GM19035 (cell line): ENCODE data around the gene SIAH1.
"Not testable (repeated sequence)": the region's sequence is repeated elsewhere in the genome, so short reads cannot be mapped to it uniquely, and the experiment has no call there.

ENCODE experiments used
- ATAC-seq: cut with Tn5 transposase; IDR thresholded peaks from one replicate; pipeline ENCODE4 v1.9.1; 2021; ENCODE audit not compliant: unreplicated experiment

The SIAH1 gene

GRCh38 chr16:48385253-48386150 lies at the start of gene SIAH1:
SIAH1 (minus strand) TSS chr16:48385413; CDS start chr16:48362428, 22,985 bp downstream.
- peak; percentile 71 for ATAC-seq

GRCh38 chr16:48434653-48435317 lies 49.6 kb upstream of the SIAH1 start:
- no peak for ATAC-seq

- no peak for ATAC-seq
These were observed 48.8 kb upstream of the SIAH1 start for GRCh38 chr16:48433850-48434530.

GRCh38 chr16:48433116-48433849 lies 48.1 kb upstream of the SIAH1 start:
- no peak for ATAC-seq

- peak; percentile 75 for ATAC-seq
These were observed 46.9 kb upstream of the SIAH1 start for GRCh38 chr16:48432136-48432535.

- ATAC-seq: no peak
These were observed 45.7 kb upstream of the SIAH1 start for GRCh38 chr16:48430890-48431289.

DNA sequence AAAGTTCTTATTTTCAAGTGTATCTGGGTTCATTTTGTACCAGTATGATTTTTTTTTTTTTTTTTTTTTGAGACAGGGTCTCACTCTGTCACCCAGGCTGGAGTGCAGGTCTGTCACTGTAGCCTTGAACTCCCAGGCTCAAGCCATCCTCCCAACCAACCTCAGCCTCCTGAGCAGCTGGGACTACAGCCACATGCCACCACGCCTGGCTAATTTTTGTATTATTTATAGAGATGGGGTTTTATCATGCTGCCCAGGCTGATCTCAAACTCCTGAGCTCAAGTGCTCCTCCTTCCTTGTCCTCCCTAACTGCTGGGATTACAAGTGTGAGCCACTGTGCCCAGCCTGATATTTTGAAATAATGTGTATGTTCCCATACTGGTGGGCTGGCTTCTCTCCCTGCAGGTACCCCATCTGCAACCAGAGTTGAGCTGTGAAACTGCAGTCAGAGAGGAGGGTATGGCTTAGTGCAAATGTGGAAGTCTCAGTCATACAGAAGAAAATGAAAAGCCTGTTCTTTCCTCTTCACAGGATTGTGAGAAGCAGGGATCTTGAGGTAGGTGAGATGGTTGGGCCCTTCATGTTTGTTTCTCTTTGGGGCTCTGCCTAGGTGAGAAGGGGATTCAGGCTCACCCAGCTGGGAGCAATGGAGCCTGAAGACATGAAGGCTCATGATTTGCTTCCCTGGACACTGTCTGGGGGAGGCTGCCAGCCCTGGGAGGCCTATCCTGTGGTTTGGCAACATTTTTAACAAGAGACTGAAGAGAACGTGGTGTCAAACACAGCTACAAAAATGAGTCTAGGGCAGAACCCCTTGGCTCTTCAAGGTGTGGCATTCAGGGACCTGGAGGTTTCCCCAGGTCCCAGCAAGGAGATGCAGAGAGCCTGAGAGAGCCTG lies 41.3 kb upstream of the SIAH1 start:
- no peak for ATAC-seq

- ATAC-seq: no peak
These were observed 37.3 kb upstream of the SIAH1 start for GRCh38 chr16:48422537-48422936.

- no peak for ATAC-seq
These were observed 36.5 kb upstream of the SIAH1 start for GRCh38 chr16:48421741-48422140.

DNA sequence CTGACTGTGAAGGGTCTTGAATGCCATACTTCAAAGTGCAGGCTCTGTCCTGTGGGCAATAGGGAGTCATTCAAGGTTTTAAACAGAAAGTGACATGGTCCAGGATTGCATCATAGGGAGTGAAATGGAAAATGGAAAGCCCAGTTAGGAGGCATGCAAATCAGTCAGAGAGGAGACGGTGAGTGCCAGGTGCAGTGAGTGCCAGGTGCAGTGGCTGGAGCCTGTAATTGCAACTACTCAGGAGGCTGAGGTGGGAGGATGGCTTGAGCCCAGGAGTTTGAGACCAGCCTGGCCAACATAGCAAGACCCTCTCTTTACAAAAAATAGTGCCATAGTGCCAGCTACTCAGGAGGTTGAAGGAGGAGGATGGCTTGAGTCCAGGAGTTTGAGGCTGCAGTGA lies 35.2 kb upstream of the SIAH1 start:
- no peak for ATAC-seq

DNA sequence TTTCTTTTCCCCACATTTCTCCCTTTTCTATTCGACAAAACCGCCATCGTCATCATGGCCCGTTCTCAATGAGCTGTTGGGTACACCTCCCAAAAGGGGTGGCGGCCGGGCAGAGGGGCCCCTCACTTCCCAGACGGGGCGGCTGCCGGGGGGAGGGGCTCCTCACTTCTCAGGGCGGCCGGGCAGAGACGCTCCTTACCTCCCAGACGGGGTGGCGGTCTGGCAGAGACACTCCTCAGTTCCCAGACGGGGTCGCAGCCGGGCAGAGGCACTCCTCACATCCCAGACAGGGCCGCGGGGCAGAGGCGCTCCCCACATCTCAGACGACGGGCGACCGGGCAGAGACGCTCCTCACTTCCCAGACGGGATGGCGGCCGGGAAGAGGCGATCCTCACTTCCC lies 31.4 kb upstream of the SIAH1 start:
- ATAC-seq: not testable (repeated sequence)

DNA sequence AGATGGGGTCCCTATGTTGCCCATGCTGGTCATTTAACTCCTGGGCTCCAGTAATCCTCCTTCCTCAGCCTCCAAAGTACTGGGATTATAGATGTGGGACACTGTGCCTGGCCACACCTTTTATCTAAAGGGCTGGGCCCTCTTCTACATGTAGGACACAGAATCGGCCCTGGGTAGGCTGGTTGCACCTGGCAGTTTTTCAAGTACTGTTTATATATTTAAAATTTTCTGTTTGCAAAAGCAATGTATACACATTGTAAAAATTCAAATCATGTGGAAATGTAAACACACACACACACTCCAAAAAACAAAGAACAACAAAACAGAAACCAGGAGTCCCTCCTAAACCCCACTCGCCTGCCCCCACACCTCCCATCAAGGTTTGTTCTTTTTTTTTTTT lies 28.1 kb upstream of the SIAH1 start:
- ATAC-seq: no peak

DNA sequence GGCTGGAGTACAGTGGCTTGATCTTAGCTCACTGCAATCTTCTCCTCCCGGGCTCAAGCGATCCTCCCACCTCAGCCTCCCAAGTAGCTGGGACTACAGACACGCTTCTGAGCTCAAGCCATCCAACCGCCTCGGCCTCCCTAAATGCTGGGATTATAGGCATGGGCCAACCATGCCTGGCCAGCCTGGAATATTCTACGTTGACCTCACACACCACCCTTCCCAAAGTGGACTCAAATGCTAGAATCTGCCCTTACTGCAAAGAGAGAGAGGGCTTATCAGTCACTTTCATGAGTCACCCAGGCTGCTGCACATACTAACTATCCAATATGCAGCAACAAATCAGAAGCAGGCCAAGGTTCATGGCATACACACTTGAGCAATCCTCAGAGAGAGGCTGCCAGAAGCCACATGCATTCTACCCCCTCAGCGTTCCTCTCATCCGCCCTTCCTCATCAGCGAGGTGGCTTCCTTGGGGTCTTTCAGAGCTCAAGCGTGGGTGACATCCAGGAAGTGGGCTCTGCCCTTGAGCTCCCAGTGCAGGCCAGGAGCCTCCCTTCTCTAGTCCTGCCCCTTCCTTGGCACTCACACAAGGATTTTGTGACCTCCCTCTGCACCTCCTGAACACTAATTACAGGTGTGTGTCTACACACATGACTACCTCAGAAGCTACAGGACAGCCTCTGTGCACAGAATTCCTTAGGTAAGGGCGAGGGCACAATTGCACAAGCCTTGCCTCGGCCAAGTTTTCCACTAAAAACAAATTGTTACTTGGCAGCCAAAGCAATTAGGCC lies 24.8 kb upstream of the SIAH1 start:
- no peak for ATAC-seq

- no peak for ATAC-seq
These were observed 23.5 kb upstream of the SIAH1 start for GRCh38 chr16:48408688-48409087.

DNA sequence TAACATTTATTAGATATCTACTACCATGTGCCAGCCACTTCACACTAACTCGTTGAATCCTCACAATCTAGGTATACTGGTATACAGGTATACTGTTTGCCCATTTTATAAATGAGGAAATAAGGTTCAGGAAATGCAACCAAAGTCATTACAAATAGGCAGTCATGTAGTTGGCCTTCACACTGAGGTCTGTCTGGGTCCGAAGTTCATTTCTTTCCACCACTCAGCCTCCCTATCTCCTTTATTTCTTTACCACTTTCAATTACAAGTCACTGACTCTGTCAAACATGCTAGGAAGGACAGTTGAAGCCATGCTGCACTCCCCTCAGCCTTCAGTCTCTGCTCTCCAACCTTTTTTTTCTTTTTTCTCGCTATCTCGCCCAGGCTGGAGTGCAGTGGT lies 20.7 kb upstream of the SIAH1 start:
- no peak for ATAC-seq

- no peak for ATAC-seq
These were observed 19.9 kb upstream of the SIAH1 start for GRCh38 chr16:48405153-48405552.

DNA sequence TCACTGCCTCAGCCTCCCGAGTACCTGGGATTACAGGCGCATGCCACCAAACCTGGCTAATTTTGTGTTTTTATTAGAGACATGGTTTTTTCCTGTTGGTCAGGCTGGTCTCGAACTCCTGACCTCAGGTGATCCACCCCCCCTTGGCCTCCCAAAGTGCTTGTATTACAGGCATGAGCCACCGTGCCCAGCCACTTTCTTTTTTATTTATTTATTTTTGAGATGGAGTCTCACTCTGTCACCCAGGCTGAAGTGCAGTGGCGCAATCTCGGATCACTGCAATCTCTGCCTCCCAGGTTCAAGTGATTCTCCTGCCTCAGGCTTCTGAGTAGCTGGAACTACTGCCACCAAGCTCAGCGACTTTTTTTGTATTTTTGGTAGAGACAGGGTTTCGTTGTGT lies 17.3 kb upstream of the SIAH1 start:
- ATAC-seq: not testable (repeated sequence)

GRCh38 chr16:48395375-48395774 lies 10.2 kb upstream of the SIAH1 start:
- no peak for ATAC-seq

DNA sequence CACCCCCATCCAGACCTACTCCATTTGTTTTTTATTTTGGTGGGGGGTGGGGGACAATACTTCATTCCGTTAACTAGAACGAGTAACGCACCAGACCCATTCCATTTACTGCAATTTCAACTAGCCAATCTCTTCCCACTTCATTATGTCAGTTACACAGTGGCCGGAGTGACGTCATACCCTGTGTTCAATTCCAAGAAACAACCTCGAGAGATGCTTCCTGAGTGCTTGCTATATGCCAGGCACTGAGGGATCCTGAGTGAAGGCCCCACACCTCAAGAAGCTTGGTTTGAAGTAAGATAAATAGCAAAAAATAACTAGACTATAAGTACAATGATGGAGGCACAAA lies 9.1 kb upstream of the SIAH1 start:
- ATAC-seq: no peak
